ENCODE data around the gene FAM107B. TPM values are rescaled to one million over a fixed set of nuclear protein-coding genes. Genes with fewer than 3 reads are reported as not detected.

The FAM107B gene
- total and polyA plus RNA-seq, 10 of the 15 experiments (the other 5 are each of a cell fraction or from before 2014, with no cell fraction given): 22.9 to 162 (median 86.6) TPM

DNA sequence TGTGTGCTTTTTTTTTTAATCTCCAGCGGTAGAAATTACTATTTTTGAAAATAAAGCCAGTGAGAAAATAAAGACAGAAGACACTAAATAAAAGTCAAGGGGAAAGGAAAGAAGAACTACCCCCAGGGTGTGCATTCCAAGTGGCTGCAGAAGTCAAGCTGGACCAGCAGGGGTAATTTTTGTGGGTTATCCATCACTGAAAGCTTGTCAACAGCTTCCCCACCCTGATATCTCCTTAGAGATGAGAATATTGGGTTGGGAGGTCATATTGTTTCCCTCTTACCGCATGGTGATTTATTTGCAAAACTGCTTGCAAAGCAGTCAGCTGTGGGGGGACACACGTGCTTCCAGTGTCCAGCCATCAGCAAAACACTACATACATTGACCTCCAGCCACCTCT is 46.4 kb downstream of the FAM107B start (continued):
- TF ChIP-seq CHD1 (IDR thresholded peaks at IDR 0.05; ENCODE audit: low read depth, low read length) (no peak), HDAC6 (IDR thresholded peaks at IDR 0.05; ENCODE audit: unreplicated experiment) (no peak), RELA (IDR thresholded peaks at IDR 0.05; ENCODE audit: borderline replicate concordance, partially characterized antibody) (no peak), SMC3 (IDR thresholded peaks at IDR 0.05; ENCODE audit: borderline replicate concordance, low read length) (no peak)
- TF ChIP-seq, protein P1, sequence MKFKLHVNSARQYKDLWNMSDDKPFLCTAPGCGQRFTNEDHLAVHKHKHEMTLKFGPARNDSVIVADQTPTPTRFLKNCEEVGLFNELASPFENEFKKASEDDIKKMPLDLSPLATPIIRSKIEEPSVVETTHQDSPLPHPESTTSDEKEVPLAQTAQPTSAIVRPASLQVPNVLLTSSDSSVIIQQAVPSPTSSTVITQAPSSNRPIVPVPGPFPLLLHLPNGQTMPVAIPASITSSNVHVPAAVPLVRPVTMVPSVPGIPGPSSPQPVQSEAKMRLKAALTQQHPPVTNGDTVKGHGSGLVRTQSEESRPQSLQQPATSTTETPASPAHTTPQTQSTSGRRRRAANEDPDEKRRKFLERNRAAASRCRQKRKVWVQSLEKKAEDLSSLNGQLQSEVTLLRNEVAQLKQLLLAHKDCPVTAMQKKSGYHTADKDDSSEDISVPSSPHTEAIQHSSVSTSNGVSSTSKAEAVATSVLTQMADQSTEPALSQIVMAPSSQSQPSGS (IDR thresholded peaks at IDR 0.05; ENCODE audit: low read length): no peak

DNA sequence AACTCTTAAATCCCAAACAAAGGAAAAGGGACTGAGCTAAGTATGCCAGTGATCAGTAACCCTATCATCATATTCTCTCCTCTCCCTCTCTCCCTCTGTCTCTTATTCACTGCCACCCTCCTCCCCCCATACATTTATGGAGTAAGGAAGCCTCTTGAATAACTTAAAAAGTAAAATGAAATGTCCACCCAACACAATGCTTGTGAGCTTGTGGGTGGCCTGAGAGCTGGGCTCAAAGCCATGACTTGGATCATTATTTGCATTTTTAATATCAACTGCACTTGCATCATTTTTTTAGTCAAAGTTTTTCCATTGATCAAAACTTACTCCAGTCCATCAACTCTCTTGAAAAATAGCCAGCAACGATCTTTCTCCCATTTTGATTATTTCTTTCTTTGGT is 46.8 kb downstream of the FAM107B start:
- ChIA-PET POLR2A (no interaction called here), CTCF (interaction anchor here (1.4 kb wide), 1 partner anchor 95 kb away, joined by 3 read pairs; no protein-coding TSS in a partner anchor), SMC1A (ENCODE audit: uncharacterized antibody, unreplicated experiment) (no interaction called here), RAD21 (ENCODE audit: unreplicated experiment) (no interaction called here)
- H3K9me3 ChIP-seq (replicated peaks; ENCODE audit: control insufficient read depth, insufficient read depth, low read length): peaks cover 2% of the 10 kb centered on the region; the same call in 1 of the 3 replicates
- H3K4me1 ChIP-seq (ENCODE audit: control insufficient read depth, insufficient read depth, low read length): no peaks in the 10 kb centered on the region
- no peaks in the 10 kb centered on the region for H3K79me2 ChIP-seq (ENCODE audit: control insufficient read depth, insufficient read depth, low read length)
- FAIRE-seq (no peak), DNase-seq (ENCODE audit: low read depth, low spot score) (no peak), ATAC-seq (no peak)
- peaks cover 0 to 3% of the 10 kb centered on the region in 2 experiments; a peak in 1 of 4 replicates for H3K27me3 ChIP-seq (replicated peaks in 1 of 2; ENCODE audit: control insufficient read depth in 2 of 2, insufficient read depth in 2 of 2, low read length in 1 of 2)
- BruUV-seq (replicated peaks): no TSS peak
- H3K27ac ChIP-seq (ENCODE audit: control insufficient read depth, insufficient read depth): no peak overlapping the region
- no peaks in the 10 kb centered on the region for H4K20me1 ChIP-seq (ENCODE audit: control insufficient read depth, insufficient read depth)
- intact Hi-C loops (cut with micrococcal nuclease; ENCODE audit: unreplicated experiment) (no loop called here), in situ Hi-C loops (cut with MboI) (no loop called here)
- 5% methylated on average over 1 of the region's 1 CpG for WGBS (ENCODE audit: insufficient coverage, insufficient replicate concordance, low lambda C conversion rate, missing lambda C conversion rate)
- no peak overlapping the region for H2AFZ ChIP-seq (ENCODE audit: control insufficient read depth, low read depth, low read length)
- H3K9ac ChIP-seq (ENCODE audit: control insufficient read depth, insufficient read depth, low read length): no peak overlapping the region
- no peaks in the 10 kb centered on the region for H3K36me3 ChIP-seq (ENCODE audit: control insufficient read depth in 2 of 2, insufficient read depth in 2 of 2, low read length in 1 of 2)
- H3K4me2 ChIP-seq (ENCODE audit: control insufficient read depth, insufficient read depth): no peak overlapping the region
- no peak overlapping the region for H3K4me3 ChIP-seq
- no peak for TF ChIP-seq HDAC6 (IDR thresholded peaks at IDR 0.05; ENCODE audit: unreplicated experiment)
- TF ChIP-seq NFIC (IDR thresholded peaks at IDR 0.05; ENCODE audit: low read depth, low read length): no peak
- no peak for TF ChIP-seq SUPT20H (IDR thresholded peaks at IDR 0.05; ENCODE audit: borderline replicate concordance, control insufficient read depth, low read depth, low read length)
- TF ChIP-seq HDGF (IDR thresholded peaks at IDR 0.05): no peak
- no peak for TF ChIP-seq ETV6 (conservative IDR thresholded peaks at IDR 0.05 in 1 of 2, IDR thresholded peaks at IDR 0.05 in 1 of 2; ENCODE audit: borderline replicate concordance in 1 of 2, low read depth in 1 of 2)
- no peak for TF ChIP-seq RUNX3 (IDR thresholded peaks at IDR 0.05; ENCODE audit: low read length)
- TF ChIP-seq, protein P2, sequence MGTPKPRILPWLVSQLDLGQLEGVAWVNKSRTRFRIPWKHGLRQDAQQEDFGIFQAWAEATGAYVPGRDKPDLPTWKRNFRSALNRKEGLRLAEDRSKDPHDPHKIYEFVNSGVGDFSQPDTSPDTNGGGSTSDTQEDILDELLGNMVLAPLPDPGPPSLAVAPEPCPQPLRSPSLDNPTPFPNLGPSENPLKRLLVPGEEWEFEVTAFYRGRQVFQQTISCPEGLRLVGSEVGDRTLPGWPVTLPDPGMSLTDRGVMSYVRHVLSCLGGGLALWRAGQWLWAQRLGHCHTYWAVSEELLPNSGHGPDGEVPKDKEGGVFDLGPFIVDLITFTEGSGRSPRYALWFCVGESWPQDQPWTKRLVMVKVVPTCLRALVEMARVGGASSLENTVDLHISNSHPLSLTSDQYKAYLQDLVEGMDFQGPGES (IDR thresholded peaks at IDR 0.05): no peak
- TF ChIP-seq STAT1 (conservative IDR thresholded peaks at IDR 0.05): no peak
- TF ChIP-seq SRF (IDR thresholded peaks at IDR 0.05; ENCODE audit: low read depth in 2 of 2, low read length in 2 of 2): no peak
- TF ChIP-seq, protein P3, sequence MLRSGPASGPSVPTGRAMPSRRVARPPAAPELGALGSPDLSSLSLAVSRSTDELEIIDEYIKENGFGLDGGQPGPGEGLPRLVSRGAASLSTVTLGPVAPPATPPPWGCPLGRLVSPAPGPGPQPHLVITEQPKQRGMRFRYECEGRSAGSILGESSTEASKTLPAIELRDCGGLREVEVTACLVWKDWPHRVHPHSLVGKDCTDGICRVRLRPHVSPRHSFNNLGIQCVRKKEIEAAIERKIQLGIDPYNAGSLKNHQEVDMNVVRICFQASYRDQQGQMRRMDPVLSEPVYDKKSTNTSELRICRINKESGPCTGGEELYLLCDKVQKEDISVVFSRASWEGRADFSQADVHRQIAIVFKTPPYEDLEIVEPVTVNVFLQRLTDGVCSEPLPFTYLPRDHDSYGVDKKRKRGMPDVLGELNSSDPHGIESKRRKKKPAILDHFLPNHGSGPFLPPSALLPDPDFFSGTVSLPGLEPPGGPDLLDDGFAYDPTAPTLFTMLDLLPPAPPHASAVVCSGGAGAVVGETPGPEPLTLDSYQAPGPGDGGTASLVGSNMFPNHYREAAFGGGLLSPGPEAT (IDR thresholded peaks at IDR 0.05; ENCODE audit: low read depth): no peak
- TF ChIP-seq, protein P4, sequence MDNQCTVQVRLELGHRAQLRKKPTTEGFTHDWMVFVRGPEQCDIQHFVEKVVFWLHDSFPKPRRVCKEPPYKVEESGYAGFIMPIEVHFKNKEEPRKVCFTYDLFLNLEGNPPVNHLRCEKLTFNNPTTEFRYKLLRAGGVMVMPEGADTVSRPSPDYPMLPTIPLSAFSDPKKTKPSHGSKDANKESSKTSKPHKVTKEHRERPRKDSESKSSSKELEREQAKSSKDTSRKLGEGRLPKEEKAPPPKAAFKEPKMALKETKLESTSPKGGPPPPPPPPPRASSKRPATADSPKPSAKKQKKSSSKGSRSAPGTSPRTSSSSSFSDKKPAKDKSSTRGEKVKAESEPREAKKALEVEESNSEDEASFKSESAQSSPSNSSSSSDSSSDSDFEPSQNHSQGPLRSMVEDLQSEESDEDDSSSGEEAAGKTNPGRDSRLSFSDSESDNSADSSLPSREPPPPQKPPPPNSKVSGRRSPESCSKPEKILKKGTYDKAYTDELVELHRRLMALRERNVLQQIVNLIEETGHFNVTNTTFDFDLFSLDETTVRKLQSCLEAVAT (IDR thresholded peaks at IDR 0.05): no peak
- TF ChIP-seq, protein P5, sequence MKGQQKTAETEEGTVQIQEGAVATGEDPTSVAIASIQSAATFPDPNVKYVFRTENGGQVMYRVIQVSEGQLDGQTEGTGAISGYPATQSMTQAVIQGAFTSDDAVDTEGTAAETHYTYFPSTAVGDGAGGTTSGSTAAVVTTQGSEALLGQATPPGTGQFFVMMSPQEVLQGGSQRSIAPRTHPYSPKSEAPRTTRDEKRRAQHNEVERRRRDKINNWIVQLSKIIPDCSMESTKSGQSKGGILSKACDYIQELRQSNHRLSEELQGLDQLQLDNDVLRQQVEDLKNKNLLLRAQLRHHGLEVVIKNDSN (IDR thresholded peaks at IDR 0.05; ENCODE audit: borderline replicate concordance, extremely low read length, insufficient read depth, low read depth, low read length): no peak
- no peak for TF ChIP-seq CREM (IDR thresholded peaks at IDR 0.05; ENCODE audit: low read depth)

Data from GM12878 (cell line).